Activated B cell treated with CpG ODN at 0.5 μM for 24 hours (primary cell): ENCODE measurements around the gene CIPC. TPM values are rescaled to one million over a fixed set of nuclear protein-coding genes. Genes with fewer than 3 reads are reported as not detected.

ENCODE experiments used
- ATAC-seq: fragments of 200-7000 bp; cut with Tn5 transposase; one replicate; pipeline ENCODE4 v1.10.0; 2021; ENCODE audit warnings: low read depth, mild to moderate bottlenecking, moderate library complexity
- CTCF ChIA-PET: fragments of 350-600 bp; sonication (Branson Sonifier 250); formaldehyde crosslinking; loops from one replicate; lab custom pipeline; 2021; ENCODE audit warnings: antibody characterized with exemption; lab: Charles Lee
- POLR2A ChIA-PET: fragments of 350-600 bp; sonication (Branson Sonifier 250); formaldehyde crosslinking; loops from one replicate; lab custom pipeline; 2021; ENCODE audit warnings: antibody characterized with exemption; lab: Charles Lee
- DNase-seq: peaks from one replicate; pipeline ENCODE4 v3.0.0; 2022
- H3K27ac Mint-ChIP-seq: one replicate; pipeline ENCODE4 v1.8.0; 2020; ENCODE audit warnings: mixed read lengths
- H3K27me3 Mint-ChIP-seq: one replicate; pipeline ENCODE4 v1.8.0; 2021; ENCODE audit warnings: mixed read lengths
- H3K36me3 Mint-ChIP-seq: one replicate; pipeline ENCODE4 v1.8.0; 2021; ENCODE audit warnings: low read depth, mixed read lengths
- H3K4me1 Mint-ChIP-seq: one replicate; pipeline ENCODE4 v1.8.0; 2021; ENCODE audit warnings: mixed read lengths
- H3K4me3 Mint-ChIP-seq: one replicate; pipeline ENCODE4 v1.8.0; 2020; ENCODE audit warnings: mild to moderate bottlenecking, mixed read lengths
- H3K9me3 Mint-ChIP-seq: one replicate; pipeline ENCODE4 v1.8.0; 2020; ENCODE audit warnings: mixed read lengths
- CTCF ChIP-seq: fragments of 200-600 bp; IDR thresholded peaks from one replicate; pipeline ENCODE4 v1.8.0; 2022; ENCODE audit warnings: antibody characterized with exemption, mild to moderate bottlenecking
- intact Hi-C: fragments of 100-400 bp; cut with micrococcal nuclease; formaldehyde crosslinking; loops from one replicate; pipeline ENCODE4 v1.15.1; 2024
- total RNA-seq: library from RNA; stranded (reverse); gene quantifications from 2 replicates; pipeline ENCODE4 v1.2.3, GENCODE V29; 2022

The CIPC gene
- total RNA-seq, 1 donor from 2014 or later = 26.6 TPM

GRCh38 chr14:77148510-77149231 is 50.6 kb downstream of the CIPC start:
- Mint-ChIP-seq H3K36me3 (no peaks in the 10 kb centered on the region), H3K4me3 (no peak overlapping the region), H3K4me1 (no peaks in the 10 kb centered on the region), H3K27me3 (peaks cover 39% of the 10 kb centered on the region), H3K27ac (no peak overlapping the region), H3K9me3 (no peaks in the 10 kb centered on the region)
- ChIA-PET CTCF (interaction anchor here (1.5 to 3.6 kb wide), 4 partner anchors 40 to 402 kb away, joined by 3 to 23 read pairs (median 7); no protein-coding TSS in a partner anchor), POLR2A (interaction anchor here (0.5 kb wide), 1 partner anchor 173 kb away, joined by 3 read pairs; no protein-coding TSS in a partner anchor)
- intact Hi-C loops = no loop called here
- ATAC-seq = no peak
- no peak for TF ChIP-seq CTCF
- DNase-seq = no peak

GRCh38 chr14:77151245-77151644 is 53.2 kb downstream of the CIPC start:
- H3K27me3 Mint-ChIP-seq = peaks cover 35% of the 10 kb centered on the region
- H3K27ac Mint-ChIP-seq = no peak overlapping the region
- intact Hi-C loops = loop anchor here (1.0 to 5.0 kb wide), 2 partner anchors 43 to 1446 kb away; no protein-coding TSS in a partner anchor
- ATAC-seq (no peak), DNase-seq (no peak)
- no peaks in the 10 kb centered on the region for H3K4me1 Mint-ChIP-seq
- H3K9me3 Mint-ChIP-seq = peaks cover 2% of the 10 kb centered on the region
- peak; percentile 25 for TF ChIP-seq CTCF
- POLR2A ChIA-PET = interaction anchor here (0.6 kb wide), 1 partner anchor 171 kb away, joined by 4 read pairs; no protein-coding TSS in a partner anchor
- H3K36me3 Mint-ChIP-seq = no peaks in the 10 kb centered on the region
- CTCF ChIA-PET = interaction anchor here (0.7 to 4.6 kb wide), 12 partner anchors 8 to 276 kb away, joined by 3 to 39 read pairs (median 4); no protein-coding TSS in a partner anchor
- no peak overlapping the region for H3K4me3 Mint-ChIP-seq

- ATAC-seq (peak; percentile 45), DNase-seq (no peak)
- Mint-ChIP-seq H3K9me3 (peaks cover 2% of the 10 kb centered on the region), H3K4me1 (no peaks in the 10 kb centered on the region), H3K27ac (no peak overlapping the region), H3K4me3 (no peak overlapping the region), H3K36me3 (no peaks in the 10 kb centered on the region), H3K27me3 (peaks cover 33% of the 10 kb centered on the region)
- CTCF ChIA-PET = interaction anchor here (1.0 to 4.6 kb wide), 10 partner anchors 9 to 277 kb away, joined by 3 to 39 read pairs (median 4); no protein-coding TSS in a partner anchor
- no peak for TF ChIP-seq CTCF
- POLR2A ChIA-PET = interaction anchor here (0.6 kb wide), 1 partner anchor 170 kb away, joined by 4 read pairs; no protein-coding TSS in a partner anchor
- intact Hi-C loops = loop anchor here (1.0 to 5.0 kb wide), 5 partner anchors 44 to 1445 kb away; partner anchors contain the start of gene VIPAS39
These were observed 54.0 kb downstream of the CIPC start for GRCh38 chr14:77151918-77152588.

- CTCF ChIA-PET = interaction anchor here (0.8 to 4.6 kb wide), 3 partner anchors 57 to 398 kb away, joined by 3 to 39 read pairs (median 3); no protein-coding TSS in a partner anchor
- Mint-ChIP-seq H3K4me3 (no peak overlapping the region), H3K27ac (no peak overlapping the region), H3K9me3 (peaks cover 2% of the 10 kb centered on the region), H3K36me3 (no peaks in the 10 kb centered on the region), H3K27me3 (peaks cover 41% of the 10 kb centered on the region), H3K4me1 (no peaks in the 10 kb centered on the region)
- POLR2A ChIA-PET = no interaction called here
- TF ChIP-seq CTCF = no peak
- DNase-seq (no peak), ATAC-seq (no peak)
- intact Hi-C loops = loop anchor here (2.0 to 5.0 kb wide), 2 partner anchors 303 to 1443 kb away; partner anchors contain the start of gene VIPAS39
These were observed 55.7 kb downstream of the CIPC start for GRCh38 chr14:77153802-77154201.
